NT2/D1 (cell line): ENCODE data around the gene HIPK2.

Source experiments
- YY1 ChIP-seq: IDR thresholded peaks from 2 replicates; pipeline ENCODE4 v1.6.1; 2011; ENCODE audit not compliant: insufficient read length, insufficient read depth
- ZNF274 ChIP-seq: IDR thresholded peaks from 2 replicates; pipeline ENCODE4 v1.6.1; 2011; ENCODE audit warnings: mild to moderate bottlenecking, low read depth, low read length

DNA sequence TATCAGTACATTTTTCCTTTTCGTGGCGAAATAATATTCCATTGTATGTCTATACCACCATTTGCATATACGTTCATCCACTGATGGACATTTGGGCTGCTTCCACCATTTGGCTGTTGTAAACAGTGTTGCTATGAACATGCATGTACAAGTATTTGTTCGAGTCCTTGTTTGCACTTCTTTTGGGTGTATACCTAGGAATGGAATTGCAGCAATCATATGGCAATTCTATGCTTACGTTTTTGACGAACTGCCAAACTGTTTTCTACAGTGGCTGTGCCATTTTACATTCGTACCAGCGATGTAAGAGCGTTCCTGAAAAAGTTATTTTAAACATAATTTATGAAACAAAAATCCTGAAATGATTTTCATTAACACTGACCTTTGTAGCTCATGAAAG is 79.5 kb downstream of the HIPK2 start:
- TF ChIP-seq YY1 (no peak), ZNF274 (no peak)
